HepG2 (cell line): Measurements from ENCODE around the gene RABGGTA. TPM values are rescaled to one million over a fixed set of nuclear protein-coding genes. Genes with fewer than 3 reads are reported as not detected.

Experiments used
- ATAC-seq: fragments of 200-7000 bp; cut with Tn5 transposase; 3 replicates; pipeline ENCODE4 v1.9.1; 2020; ENCODE audit warnings: mild to moderate bottlenecking, moderate library complexity
- BruUV-seq: library from RNA; stranded (reverse); fragments of 400-500 nt; replicated peaks from 2 replicates; lab custom pipeline; 2021; lab: Mats Ljungman, UMichigan
- CTCF ChIA-PET: fragments of 300-600 bp; formaldehyde crosslinking; extraction: SDS; loops from one replicate; lab custom pipeline; 2021; ENCODE audit warnings: low total read pairs, inconsistent platforms, low intra/inter-chr PET ratio; lab: Yijun Ruan, JAX
- POLR2A ChIA-PET: fragments of 350-600 bp; sonication (Branson Sonifier 250); formaldehyde crosslinking; loops from one replicate; lab custom pipeline; 2020; ENCODE audit warnings: antibody characterized with exemption, inconsistent platforms; lab: Yijun Ruan, JAX
- DNase-seq: peaks from one replicate; pipeline ENCODE4 v3.0.0-alpha.2; 2015; ENCODE audit warnings: low spot score
- FAIRE-seq: peaks from 3 replicates; lab custom pipeline; 2011; peaks lifted over from hg19 to GRCh38; lab: Jason Lieb, UNC
- H2AFZ ChIP-seq: one replicate; pipeline ENCODE4 v1.6.1; 2011; ENCODE audit warnings: low read length, inconsistent platforms
- H3K27ac ChIP-seq: fragments of 300-600 bp; 3 replicates; pipeline ENCODE4 v1.8.0; 2011; ENCODE audit warnings: mixed run types, mild to moderate bottlenecking, mixed read lengths, low read length, inconsistent platforms; ENCODE audit not compliant: insufficient read depth; ENCODE audit errors: extremely low read length
- H3K27me3 ChIP-seq, 2 experiments: fragments of 200-600 bp in 1 of 2; 2 replicates in 1 of 2; 3 replicates in 1 of 2; pipeline versions ENCODE4 v1.6.0 to v1.8.0; 2011; ENCODE audit warnings: low read length in 2 of 2, mild to moderate bottlenecking in 2 of 2, moderate library complexity in 2 of 2, inconsistent platforms in 1 of 2; ENCODE audit not compliant: insufficient read depth in 2 of 2, control insufficient read depth in 1 of 2
- H3K36me3 ChIP-seq, 2 experiments: fragments of 200-600 bp in 1 of 2; replicated peaks in 1 of 2; 2 replicates in 1 of 2; 3 replicates in 1 of 2; pipeline versions ENCODE4 v1.5.1 to v1.8.0; 2011; ENCODE audit warnings: low read length in 2 of 2, inconsistent platforms in 1 of 2; ENCODE audit not compliant: insufficient read depth in 2 of 2, control insufficient read depth in 1 of 2
- H3K4me1 ChIP-seq: 2 replicates; pipeline ENCODE4 v1.5.1; 2012; ENCODE audit warnings: low read length, inconsistent platforms; ENCODE audit not compliant: insufficient read depth
- H3K4me2 ChIP-seq: 2 replicates; pipeline ENCODE4 v1.6.0; 2011; ENCODE audit warnings: low read depth, low read length, inconsistent platforms
- H3K4me3 ChIP-seq, 3 experiments: fragments of 200-600 bp in 1 of 3; sonication (generic), shearing (Covaris generic) in 1 of 3; replicated peaks in 1 of 3; 2 replicates each; pipeline ENCODE4 v1.5.1; 2011 to 2016; ENCODE audit warnings: low read length in 3 of 3, inconsistent platforms in 2 of 3, low read depth in 2 of 3, mild to moderate bottlenecking in 2 of 3, control low read depth in 1 of 3, mixed read lengths in 1 of 3; ENCODE audit not compliant: insufficient read depth in 1 of 3
- H3K79me2 ChIP-seq: one replicate; pipeline ENCODE4 v1.6.1; 2011; ENCODE audit warnings: low read length, inconsistent platforms; ENCODE audit not compliant: insufficient read depth
- H3K9ac ChIP-seq: 2 replicates; pipeline ENCODE4 v1.6.0; 2011; ENCODE audit warnings: mild to moderate bottlenecking, low read depth, low read length, inconsistent platforms; ENCODE audit not compliant: insufficient read depth
- H3K9me3 ChIP-seq: 2 replicates; pipeline ENCODE4 v1.5.1; 2012; ENCODE audit warnings: mild to moderate bottlenecking, low read length
- H4K20me1 ChIP-seq: 2 replicates; pipeline ENCODE4 v1.6.0; 2011; ENCODE audit warnings: inconsistent platforms, mild to moderate bottlenecking, low read length, moderate library complexity; ENCODE audit not compliant: insufficient read depth
- ATAD3A ChIP-seq: sonication (generic); formaldehyde crosslinking; IDR thresholded peaks from 2 replicates; pipeline ENCODE4 v1.4.0; 2020; ENCODE audit warnings: missing genetic modification reagents
- CEBPG ChIP-seq: IDR thresholded peaks from 2 replicates; pipeline ENCODE4 v1.6.1; 2016
- FOXA1 ChIP-seq, 2 experiments: fragments of 450-650 bp in 1 of 2; sonication (generic) in 1 of 2; formaldehyde crosslinking in 1 of 2; IDR thresholded peaks; 2 replicates each; pipeline versions ENCODE4 v1.4.0 to v1.6.1; 2016 to 2020; ENCODE audit warnings: missing genetic modification reagents in 1 of 2
- HDAC2 ChIP-seq: sonication (generic); formaldehyde crosslinking; IDR thresholded peaks from 2 replicates; pipeline ENCODE4 v1.4.0; 2020; ENCODE audit warnings: missing genetic modification reagents
- HOMEZ ChIP-seq: IDR thresholded peaks from 2 replicates; pipeline ENCODE4 v1.6.1; 2016; ENCODE audit warnings: low read depth
- HOXA7 ChIP-seq: sonication (generic); formaldehyde crosslinking; IDR thresholded peaks from 2 replicates; pipeline ENCODE4 v1.8.1; 2022; ENCODE audit warnings: mild to moderate bottlenecking, missing genetic modification reagents, moderate library complexity
- KDM5B ChIP-seq: sonication (generic); formaldehyde crosslinking; IDR thresholded peaks from 2 replicates; pipeline ENCODE4 v1.4.0; 2020; ENCODE audit warnings: missing genetic modification reagents, mild to moderate bottlenecking, borderline replicate concordance
- NFKB2 ChIP-seq: sonication (generic); formaldehyde crosslinking; IDR thresholded peaks from 2 replicates; pipeline ENCODE4 v1.4.0; 2020; ENCODE audit warnings: missing genetic modification reagents, borderline replicate concordance
- RAD21 ChIP-seq: fragments of 450-650 bp; formaldehyde crosslinking; IDR thresholded peaks from 2 replicates; pipeline ENCODE4 v1.5.0; 2020; ENCODE audit warnings: mild to moderate bottlenecking
- SP1 ChIP-seq, 2 experiments: fragments of 450-650 bp in 1 of 2; sonication (generic) in 1 of 2; formaldehyde crosslinking in 1 of 2; IDR thresholded peaks; 2 replicates each; pipeline versions ENCODE4 v1.4.0 to v1.6.1; 2016 to 2020; ENCODE audit warnings: missing genetic modification reagents in 1 of 2
- SP4 ChIP-seq: sonication (generic); formaldehyde crosslinking; IDR thresholded peaks from 2 replicates; pipeline ENCODE4 v1.8.1; 2023; ENCODE audit warnings: mild to moderate bottlenecking, missing genetic modification reagents
- ZBTB7B ChIP-seq: sonication (generic); formaldehyde crosslinking; IDR thresholded peaks from 2 replicates; pipeline ENCODE4 v1.4.0; 2020; ENCODE audit warnings: missing genetic modification reagents
- ZFY ChIP-seq: sonication (generic); formaldehyde crosslinking; IDR thresholded peaks from 2 replicates; pipeline ENCODE4 v1.4.0; 2020; ENCODE audit warnings: missing genetic modification reagents
- ZNF781 ChIP-seq: sonication (generic); formaldehyde crosslinking; IDR thresholded peaks from 2 replicates; pipeline ENCODE4 v1.5.1; 2020; ENCODE audit warnings: borderline replicate concordance, mild to moderate bottlenecking, missing genetic modification reagents; ENCODE audit errors: not compliant biosample characterization
- ZNF883 ChIP-seq: sonication (generic); formaldehyde crosslinking; IDR thresholded peaks from 2 replicates; pipeline ENCODE4 v1.5.1; 2020; ENCODE audit warnings: mild to moderate bottlenecking, missing genetic modification reagents; ENCODE audit errors: not compliant biosample characterization
- ZXDC ChIP-seq: sonication (generic); formaldehyde crosslinking; IDR thresholded peaks from 2 replicates; pipeline ENCODE4 v1.5.0; 2020; ENCODE audit warnings: mild to moderate bottlenecking, missing genetic modification reagents
- WGBS: methylation state at CpG from one replicate; pipeline ENCODE4 v1.1.6; 2017; ENCODE audit warnings: low lambda C conversion rate; 5-methylcytosine and 5-hydroxymethylcytosine counted together
- in situ Hi-C: cut with HindIII; loops from 2 replicates; pipeline ENCODE4 v1.10.0; 2017; ENCODE audit warnings: low pct_unique_long_range_greater_than_20kb; ENCODE audit not compliant: extremely low pct_ligation_motif_present
- intact Hi-C: fragments of 100-400 bp; cut with micrococcal nuclease; formaldehyde crosslinking; loops from one replicate; pipeline ENCODE4 v1.10.0; 2022; ENCODE audit not compliant: unreplicated experiment
- polyA plus RNA-seq, 8 experiments: library from polyadenylated mRNA; depleted of rRNA in 3 of 8; stranded (reverse) in 7 of 8; unstranded in 1 of 8; fragments of >200 nt; fragmentation: Illumina TruSeq in 4 of 8; extraction: Trizol in 4 of 8; gene quantifications; 2 replicates each; pipeline versions ENCODE4 v1.2.1 to v1.2.3, GENCODE V29; 2011 to 2016; ENCODE audit warnings: low read depth in 4 of 8, missing spikeins in 1 of 8, mixed read lengths in 1 of 8; ENCODE audit not compliant: insufficient read depth in 1 of 8
- total RNA-seq, 5 experiments: library from RNA; depleted of rRNA; stranded (reverse); fragments of >200 nt; fragmentation: Illumina TruSeq; extraction: Trizol; gene quantifications; 2 replicates each; pipeline ENCODE4 v1.2.3, GENCODE V29; 2016; ENCODE audit warnings: low read depth in 1 of 5

The RABGGTA gene
- total and polyA plus RNA-seq, 2 of the 13 experiments (the other 11 are each of a cell fraction or from before 2014, with no cell fraction given) = 57.9 to 90.8 TPM

- peak overlapping the region; percentile 2 for H3K27ac ChIP-seq
- in situ Hi-C loops = loop anchor here (5.0 kb wide), 1 partner anchor 54 kb away; the partner anchor contains the start of gene TINF2
- no TSS peak for BruUV-seq
- no peak overlapping the region; a peak in 1 of 6 replicates for H3K4me3 ChIP-seq
- 79% methylated on average over 12 of the region's 12 CpGs for WGBS
- H3K4me2 ChIP-seq = peak overlapping the region; percentile 34
- DNase-seq = peak; percentile 90
- H3K9ac ChIP-seq = no peak overlapping the region
- CTCF ChIA-PET = interaction anchor here (1.0 to 5.7 kb wide), 13 partner anchors 9 to 283 kb away, joined by 3 to 217 read pairs (median 9); partner anchors contain the start of genes CHMP4A, CIDEB, LTB4R2 and MDP1
- FAIRE-seq = peak; percentile 78
- H3K27me3 ChIP-seq = no peaks in the 10 kb centered on the region; a peak in 1 of 5 replicates
- intact Hi-C loops = loop anchor here (1.0 to 10.0 kb wide), 7 partner anchors 25 to 992 kb away; partner anchors contain the start of genes BCL2L2, MDP1, PPP1R3E and RABGGTA
- peaks cover 35% of the 10 kb centered on the region for H3K79me2 ChIP-seq
- H4K20me1 ChIP-seq = 0 out of 2 replicates have a peak, but pooled peaks cover 4% of the 10 kb centered on the region
- H2AFZ ChIP-seq = no peak overlapping the region
- H3K36me3 ChIP-seq = peaks cover 29 to 48% of the 10 kb centered on the region in 2 experiments
- peak; percentile 59 for ATAC-seq
- peaks cover 47% of the 10 kb centered on the region for H3K4me1 ChIP-seq
- POLR2A ChIA-PET = interaction anchor here (0.8 to 24.7 kb wide), 11 partner anchors 14 to 182 kb away, joined by 3 to 850 read pairs (median 13); partner anchors contain the start of genes CHMP4A, CIDEB, DCAF11 and EMC9
- no peaks in the 10 kb centered on the region for H3K9me3 ChIP-seq
- TF ChIP-seq ZBTB7B (CRISPR knock-in tag) = no peak
- TF ChIP-seq ZNF883 (CRISPR knock-in tag) = peak; percentile 77
- TF ChIP-seq ATAD3A (CRISPR knock-in tag) = peak; percentile 87; the same call in 1 of the 2 replicates
- peak; percentile 43; the same call in 1 of the 2 replicates for TF ChIP-seq ZFY (CRISPR knock-in tag)
- peak; percentile 34; the same call in 1 of the 2 replicates for TF ChIP-seq KDM5B (CRISPR knock-in tag)
- TF ChIP-seq HDAC2 (CRISPR knock-in tag) = peak; percentile 56; the same call in 1 of the 2 replicates
- TF ChIP-seq SP4 (CRISPR knock-in tag) = peak; percentile 40; the same call in 1 of the 2 replicates
- TF ChIP-seq NFKB2 (CRISPR knock-in tag) = peak; percentile 60; the same call in 1 of the 2 replicates
- TF ChIP-seq RAD21 (CRISPR knock-in tag) = peak; percentile 97
- TF ChIP-seq HOMEZ (CRISPR knock-in tag) = peak; percentile 71
- TF ChIP-seq FOXA1 (IDR thresholded peaks at IDR 0.05) = no peak
- TF ChIP-seq FOXA1 (CRISPR knock-in tag; IDR thresholded peaks at IDR 0.05) = 0 out of 2 replicates have a peak, but pooled peaks have one; percentile 3
- peak; percentile 60 for TF ChIP-seq CEBPG (CRISPR knock-in tag)
- no peak for TF ChIP-seq ZXDC
- 0 out of 2 replicates have a peak, but pooled peaks have one; percentile 45 for TF ChIP-seq HOXA7
- TF ChIP-seq ZNF781 (CRISPR knock-in tag) = no peak
- TF ChIP-seq SP1 (IDR thresholded peaks at IDR 0.05) = no peak
- TF ChIP-seq SP1 (CRISPR knock-in tag; IDR thresholded peaks at IDR 0.05) = peak; percentile 52; the same call in 1 of the 2 replicates
These were observed 25.2 kb upstream of the RABGGTA start for GRCh38 chr14:24296341-24297157.
